Activated T-helper 17 cell treated with anti-CD3 and anti-CD28 coated beads, Interleukin-2, amount 50 U/mL, for 72 hours (primary cell): ENCODE data around the gene ZNF101. TPM values are rescaled to one million over a fixed set of nuclear protein-coding genes. Genes with fewer than 3 reads are reported as not detected.
"Not testable (repeated sequence)": the region's sequence is repeated elsewhere in the genome, so short reads cannot be mapped to it uniquely, and the experiment has no call there.

Experiments
- ATAC-seq: fragments of 150-1000 bp; cut with Tn5 transposase; replicated peaks from 2 replicates; pipeline ENCODE4 v1.10.0; 2021; ENCODE audit warnings: mild to moderate bottlenecking, moderate library complexity
- H3K27ac Mint-ChIP-seq: one replicate; pipeline ENCODE4 v1.8.0; 2022; ENCODE audit warnings: mixed read lengths
- H3K27me3 Mint-ChIP-seq: one replicate; pipeline ENCODE4 v1.8.0; 2022; ENCODE audit warnings: mixed read lengths
- H3K36me3 Mint-ChIP-seq: one replicate; pipeline ENCODE4 v1.8.0; 2022; ENCODE audit warnings: low read depth, mild to moderate bottlenecking, mixed read lengths
- H3K4me1 Mint-ChIP-seq: one replicate; pipeline ENCODE4 v1.8.0; 2022; ENCODE audit warnings: mixed read lengths
- H3K4me3 Mint-ChIP-seq: one replicate; pipeline ENCODE4 v1.8.0; 2022; ENCODE audit warnings: mild to moderate bottlenecking, mixed read lengths
- H3K9me3 Mint-ChIP-seq: one replicate; pipeline ENCODE4 v1.8.0; 2022; ENCODE audit warnings: mixed read lengths
- total RNA-seq, 2 donors: library from RNA; stranded (reverse); gene quantifications; one replicate each; pipeline ENCODE4 v1.2.3, GENCODE V29; 2022

The ZNF101 gene
- total RNA-seq, 2 donors from 2014 or later: 57.0 to 70.7 TPM

- Mint-ChIP-seq H3K9me3 (no peaks in the 10 kb centered on the region), H3K4me3 (peak overlapping the region; percentile 87), H3K4me1 (peaks cover 17% of the 10 kb centered on the region), H3K27me3 (no peaks in the 10 kb centered on the region), H3K36me3 (peaks cover 51% of the 10 kb centered on the region), H3K27ac (peak overlapping the region; percentile 87)
- ATAC-seq: no peak
Observed at GRCh38 chr19:19662344-19662743, 6.3 kb upstream of the ZNF101 start.

- Mint-ChIP-seq H3K36me3 (peaks cover 46% of the 10 kb centered on the region), H3K9me3 (no peaks in the 10 kb centered on the region), H3K4me3 (peak overlapping the region; percentile 87), H3K4me1 (peaks cover 17% of the 10 kb centered on the region), H3K27me3 (no peaks in the 10 kb centered on the region), H3K27ac (peak overlapping the region; percentile 87)
- ATAC-seq: peak; percentile 1
Observed at GRCh38 chr19:19662871-19663255, 5.8 kb upstream of the ZNF101 start.

GRCh38 chr19:19663256-19664120 lies 5.2 kb upstream of the ZNF101 start, which contains the start of gene ATP13A1:
Gene ATP13A1, minus strand, starts transcription at chr19:19663676. Its CDS starts 10 bp downstream, at chr19:19663666.
- Mint-ChIP-seq H3K4me1 (peaks cover 17% of the 10 kb centered on the region), H3K27ac (peak within 1 kb of the TSS; percentile 87), H3K9me3 (no peaks in the 10 kb centered on the region), H3K4me3 (peak within 1 kb of the TSS; percentile 87), H3K36me3 (peaks cover 46% of the 10 kb centered on the region), H3K27me3 (no peaks in the 10 kb centered on the region)
- ATAC-seq: peak; percentile 79

GRCh38 chr19:19665420-19665948 lies 3.2 kb upstream of the ZNF101 start:
- not testable (repeated sequence) for H3K9me3 Mint-ChIP-seq, ATAC-seq
- H3K36me3 Mint-ChIP-seq: peaks cover 42% of the 10 kb centered on the region

GRCh38 chr19:19670070-19670551 lies 1.5 kb downstream of the ZNF101 start:
- H3K27me3 Mint-ChIP-seq: no peaks in the 10 kb centered on the region
- peak overlapping the region; percentile 89 for H3K4me3 Mint-ChIP-seq
- peak overlapping the region; percentile 93 for H3K27ac Mint-ChIP-seq
- peaks cover 67% of the 10 kb centered on the region for H3K36me3 Mint-ChIP-seq
- no peaks in the 10 kb centered on the region for H3K4me1 Mint-ChIP-seq
- H3K9me3 Mint-ChIP-seq: no peaks in the 10 kb centered on the region
- ATAC-seq: no peak

More at GRCh38 chr19:19665420-19665948, 3.2 kb upstream of the ZNF101 start:
- not testable (repeated sequence) for H3K27ac Mint-ChIP-seq, H3K27me3 Mint-ChIP-seq
- H3K4me1 Mint-ChIP-seq: peaks cover 17% of the 10 kb centered on the region
- peak overlapping the region; percentile 23 for H3K4me3 Mint-ChIP-seq

GRCh38 chr19:19672816-19673215 lies 4.2 kb downstream of the ZNF101 start:
- ATAC-seq: no peak
- no peak overlapping the region for H3K27ac Mint-ChIP-seq
- peak overlapping the region; percentile 27 for H3K4me3 Mint-ChIP-seq

GRCh38 chr19:19674315-19674714 lies 5.7 kb downstream of the ZNF101 start:
- ATAC-seq: no peak
- H3K27me3 Mint-ChIP-seq: no peaks in the 10 kb centered on the region
- H3K36me3 Mint-ChIP-seq: peaks cover 100% of the 10 kb centered on the region
- peak overlapping the region; percentile 32 for H3K4me3 Mint-ChIP-seq
- peaks cover 10% of the 10 kb centered on the region for H3K9me3 Mint-ChIP-seq
- peaks cover 4% of the 10 kb centered on the region for H3K4me1 Mint-ChIP-seq
- H3K27ac Mint-ChIP-seq: no peak overlapping the region

More at GRCh38 chr19:19672816-19673215, 4.2 kb downstream of the ZNF101 start:
- Mint-ChIP-seq H3K9me3 (peaks cover 9% of the 10 kb centered on the region), H3K4me1 (peaks cover 3% of the 10 kb centered on the region), H3K36me3 (peaks cover 94% of the 10 kb centered on the region), H3K27me3 (no peaks in the 10 kb centered on the region)

GRCh38 chr19:19677579-19677978 lies 8.9 kb downstream of the ZNF101 start:
- Mint-ChIP-seq H3K9me3 (peaks cover 14% of the 10 kb centered on the region), H3K36me3 (peaks cover 94% of the 10 kb centered on the region), H3K27me3 (no peaks in the 10 kb centered on the region), H3K4me3 (no peak overlapping the region), H3K4me1 (peaks cover 4% of the 10 kb centered on the region), H3K27ac (peak overlapping the region; percentile 11)
- peak; percentile 32 for ATAC-seq

GRCh38 chr19:19679176-19680073 lies 10.8 kb downstream of the ZNF101 start:
- H3K27me3 Mint-ChIP-seq: no peaks in the 10 kb centered on the region
- peaks cover 93% of the 10 kb centered on the region for H3K36me3 Mint-ChIP-seq
- no peak overlapping the region for H3K27ac Mint-ChIP-seq
- peaks cover 4% of the 10 kb centered on the region for H3K4me1 Mint-ChIP-seq
- no peak overlapping the region for H3K4me3 Mint-ChIP-seq
- H3K9me3 Mint-ChIP-seq: peaks cover 18% of the 10 kb centered on the region
- ATAC-seq: no peak

- ATAC-seq, H3K27me3 Mint-ChIP-seq, H3K9me3 Mint-ChIP-seq, H3K4me1 Mint-ChIP-seq, H3K4me3 Mint-ChIP-seq, H3K27ac Mint-ChIP-seq: not testable (repeated sequence)
- peaks cover 27% of the 10 kb centered on the region for H3K36me3 Mint-ChIP-seq
Observed at GRCh38 chr19:19686119-19686518, 17.5 kb downstream of the ZNF101 start.

- no peaks in the 10 kb centered on the region for H3K4me1 Mint-ChIP-seq
- no peak overlapping the region for H3K27ac Mint-ChIP-seq
- peaks cover 9% of the 10 kb centered on the region for H3K9me3 Mint-ChIP-seq
- H3K36me3 Mint-ChIP-seq: peaks cover 22% of the 10 kb centered on the region
- no peak overlapping the region for H3K4me3 Mint-ChIP-seq
- H3K27me3 Mint-ChIP-seq: no peaks in the 10 kb centered on the region
- ATAC-seq: peak; percentile 43
Observed at GRCh38 chr19:19686580-19686979, 17.9 kb downstream of the ZNF101 start.

- peaks cover 9% of the 10 kb centered on the region for H3K9me3 Mint-ChIP-seq
- no peak overlapping the region for H3K4me3 Mint-ChIP-seq
- no peaks in the 10 kb centered on the region for H3K4me1 Mint-ChIP-seq
- H3K27ac Mint-ChIP-seq: no peak overlapping the region
- ATAC-seq: peak; percentile 72
- peaks cover 21% of the 10 kb centered on the region for H3K36me3 Mint-ChIP-seq
- H3K27me3 Mint-ChIP-seq: no peaks in the 10 kb centered on the region
Observed at GRCh38 chr19:19687090-19687489, 18.5 kb downstream of the ZNF101 start.

GRCh38 chr19:19689023-19689422 lies 20.4 kb downstream of the ZNF101 start:
- H3K27ac Mint-ChIP-seq, H3K4me1 Mint-ChIP-seq, H3K36me3 Mint-ChIP-seq, H3K27me3 Mint-ChIP-seq, H3K4me3 Mint-ChIP-seq, H3K9me3 Mint-ChIP-seq: not testable (repeated sequence)
- ATAC-seq: peak; percentile 30

- no peaks in the 10 kb centered on the region for H3K4me1 Mint-ChIP-seq
- H3K27ac Mint-ChIP-seq: no peak overlapping the region
- no peaks in the 10 kb centered on the region for H3K27me3 Mint-ChIP-seq
- no peak overlapping the region for H3K4me3 Mint-ChIP-seq
- no peak for ATAC-seq
- H3K9me3 Mint-ChIP-seq: no peaks in the 10 kb centered on the region
- no peaks in the 10 kb centered on the region for H3K36me3 Mint-ChIP-seq
Observed at GRCh38 chr19:19691683-19692082, 23.0 kb downstream of the ZNF101 start.
